K562 (cell line): Measurements from ENCODE around the gene CRYBA1. TPM values are rescaled to one million over a fixed set of nuclear protein-coding genes. Genes with fewer than 3 reads are reported as not detected.
"Not testable (repeated sequence)": the region's sequence is repeated elsewhere in the genome, so short reads cannot be mapped to it uniquely, and the experiment has no call there.

Experiments
- ATAC-seq: fragments of 200-7000 bp; cut with Tn5 transposase; 3 replicates; pipeline ENCODE4 v1.9.1; 2020; ENCODE audit warnings: moderate library complexity
- BruUV-seq: library from RNA; stranded (reverse); fragments of 400-500 nt; replicated peaks from 2 replicates; lab custom pipeline; 2021; lab: Mats Ljungman, UMichigan
- CTCF ChIA-PET: fragments of 300-600 bp; formaldehyde crosslinking; extraction: SDS; loops from one replicate; lab custom pipeline; 2021; ENCODE audit warnings: low intra/inter-chr PET ratio; lab: Yijun Ruan, JAX
- POLR2A ChIA-PET: fragments of 300-600, 350-650 bp; sonication (Branson Sonifier 250); formaldehyde crosslinking; extraction: SDS; loops from one replicate; lab custom pipeline; 2021; ENCODE audit warnings: antibody characterized with exemption, inconsistent platforms; lab: Yijun Ruan, JAX
- DNase-seq, 4 experiments: peaks; one replicate each; pipeline versions ENCODE4 v3.0.0 to v3.0.0-alpha.2; 2011 to 2018; ENCODE audit warnings: low spot score in 3 of 4, mixed read lengths in 3 of 4; ENCODE audit errors: extremely low read depth in 1 of 4
- FAIRE-seq: peaks from 2 replicates; lab custom pipeline; 2011; peaks lifted over from hg19 to GRCh38; lab: Jason Lieb, UNC
- H2AFZ ChIP-seq: 2 replicates; pipeline ENCODE4 v1.6.0; 2011; ENCODE audit warnings: low read depth, low read length, control low read depth, inconsistent platforms
- H3K27ac ChIP-seq: fragments of 200-600 bp; 3 replicates; pipeline ENCODE4 v1.8.0; 2011; ENCODE audit warnings: low read depth, mild to moderate bottlenecking, control low read depth, inconsistent platforms, low read length, moderate library complexity, mixed read lengths; ENCODE audit errors: extremely low read depth
- H3K27me3 ChIP-seq, 2 experiments: fragments of 300-600 bp in 1 of 2; 2 replicates in 1 of 2; 3 replicates in 1 of 2; pipeline versions ENCODE4 v1.6.0 to v1.8.0; 2011; ENCODE audit warnings: inconsistent platforms in 2 of 2, low read length in 2 of 2, mild to moderate bottlenecking in 1 of 2, mixed read lengths in 1 of 2, moderate library complexity in 1 of 2; ENCODE audit not compliant: control insufficient read depth in 2 of 2, insufficient read depth in 2 of 2
- H3K36me3 ChIP-seq: fragments of 300-600 bp; 3 replicates; pipeline ENCODE4 v1.8.0; 2011; ENCODE audit warnings: mild to moderate bottlenecking, low read length, inconsistent platforms; ENCODE audit not compliant: control insufficient read depth, insufficient read depth
- H3K4me1 ChIP-seq, 2 experiments: fragments of 200-600 bp in 1 of 2; replicated peaks in 1 of 2; 2 replicates in 1 of 2; 3 replicates in 1 of 2; pipeline versions ENCODE4 v1.5.1 to v1.8.0; 2011; ENCODE audit warnings: inconsistent platforms in 2 of 2, low read length in 2 of 2, mild to moderate bottlenecking in 1 of 2, mixed read lengths in 1 of 2, moderate library complexity in 1 of 2; ENCODE audit not compliant: control insufficient read depth in 2 of 2, insufficient read depth in 2 of 2
- H3K4me2 ChIP-seq: 2 replicates; pipeline ENCODE4 v1.6.1; 2011; ENCODE audit warnings: low read length, control low read depth, inconsistent platforms, mixed read lengths; ENCODE audit not compliant: insufficient read depth
- H3K4me3 ChIP-seq: fragments of 200-600 bp; sonication (generic), shearing (Covaris generic); 2 replicates; pipeline ENCODE4 v1.5.1; 2016; ENCODE audit warnings: control low read depth, inconsistent platforms
- H3K79me2 ChIP-seq: fragments of 200-600 bp; 3 replicates; pipeline ENCODE4 v1.8.0; 2011; ENCODE audit warnings: low read length, inconsistent platforms; ENCODE audit not compliant: control insufficient read depth, insufficient read depth
- H3K9ac ChIP-seq, 2 experiments: 2 replicates each; pipeline versions ENCODE4 v1.6.0 to v1.6.1; 2011; ENCODE audit warnings: low read depth in 2 of 2, low read length in 2 of 2, control low read depth in 1 of 2, inconsistent platforms in 1 of 2, mild to moderate bottlenecking in 1 of 2, mixed read lengths in 1 of 2; ENCODE audit not compliant: insufficient read depth in 1 of 2
- H3K9me1 ChIP-seq: one replicate; pipeline ENCODE4 v1.6.0; 2011; ENCODE audit warnings: inconsistent platforms, mild to moderate bottlenecking, low read length, moderate library complexity; ENCODE audit not compliant: control insufficient read depth, insufficient read depth
- H3K9me3 ChIP-seq: replicated peaks from 2 replicates; pipeline ENCODE4 v1.5.1; 2011; ENCODE audit warnings: low read depth, low read length, inconsistent platforms; ENCODE audit not compliant: control insufficient read depth, insufficient read depth
- H4K20me1 ChIP-seq: replicated peaks from 2 replicates; pipeline ENCODE4 v1.6.1; 2011; ENCODE audit warnings: low read length, inconsistent platforms, mixed read lengths; ENCODE audit not compliant: control insufficient read depth, insufficient read depth
- ADNP ChIP-seq: fragments of 200-800 bp; sonication (Bioruptor generic); IDR thresholded peaks from 2 replicates; pipeline ENCODE4 v1.6.1; 2016; ENCODE audit warnings: missing genetic modification characterization, missing compliant biosample characterization
- EWSR1 ChIP-seq: fragments of 450-650 bp; IDR thresholded peaks from 2 replicates; pipeline ENCODE4 v1.6.1; 2018; ENCODE audit warnings: borderline replicate concordance, mild to moderate bottlenecking, low read depth, moderate library complexity; ENCODE audit not compliant: partially characterized antibody
- KAT8 ChIP-seq: fragments of 450-650 bp; IDR thresholded peaks from 2 replicates; pipeline ENCODE4 v1.6.1; 2016; ENCODE audit warnings: low read depth, mild to moderate bottlenecking
- WGBS: fragments of 100-300 bp; shearing (Covaris generic); methylation state at CpG from one replicate; pipeline ENCODE4 v1.1.6; 2016; ENCODE audit warnings: low coverage, mixed read lengths; ENCODE audit not compliant: insufficient coverage; ENCODE audit errors: missing lambda C conversion rate; 5-methylcytosine and 5-hydroxymethylcytosine counted together
- in situ Hi-C: fragments of 300-500 bp; cut with MboI; formaldehyde crosslinking; loops from 4 replicates; pipeline ENCODE4 v1.15.0; 2018; ENCODE audit warnings: inconsistent platforms, mixed read lengths
- intact Hi-C: fragments of 100-400 bp; cut with micrococcal nuclease; formaldehyde crosslinking; loops from 2 replicates; pipeline ENCODE4 v1.14.2; 2022
- polyA plus RNA-seq, 8 experiments: library from polyadenylated mRNA; depleted of rRNA in 4 of 8; stranded (reverse) in 5 of 8; unstranded in 3 of 8; fragments of >200 nt; fragmentation: Nextera tagmentation in 2 of 8; fragmentation: Illumina TruSeq in 1 of 8; extraction: Ambion mirVana in 2 of 8; extraction: Trizol in 1 of 8; gene quantifications; 2 replicates each; pipeline versions ENCODE4 v1.2.1 to v1.2.3, GENCODE V29; 2011 to 2014; ENCODE audit warnings: inconsistent platforms in 1 of 8, missing spikeins in 1 of 8
- total RNA-seq, 7 experiments: library from RNA; depleted of rRNA in 6 of 7; stranded (reverse); fragments of >200 nt in 6 of 7; fragmentation: Illumina TruSeq in 2 of 7; extraction: Trizol in 2 of 7; gene quantifications; 2 replicates each; pipeline versions ENCODE4 v1.2.1 to v1.2.3, GENCODE V29; 2011 to 2021; ENCODE audit warnings: low replicate concordance in 1 of 7
- TF ChIP-seq, protein P1 (sequence below): fragments of 250-450 bp; sonication (Bioruptor Pico); IDR thresholded peaks from 2 replicates; pipeline ENCODE4 v1.8.0; 2022; ENCODE audit warnings: inconsistent platforms
- TF ChIP-seq, protein P2 (sequence below), 2 experiments: fragments of 450-650 bp in 1 of 2; sonication (generic) in 1 of 2; formaldehyde crosslinking in 1 of 2; IDR thresholded peaks in 1 of 2; conservative IDR thresholded peaks in 1 of 2; 2 replicates each; pipeline versions ENCODE4 v1.6.1 to v1.8.1; 2016 to 2023; ENCODE audit warnings: mild to moderate bottlenecking in 2 of 2, moderate library complexity in 2 of 2, inconsistent platforms in 1 of 2, missing genetic modification reagents in 1 of 2

The CRYBA1 gene
- total and polyA plus RNA-seq, 9 of the 15 experiments (the other 6 are each of a cell fraction or from before 2014, with no cell fraction given): not detected

DNA sequence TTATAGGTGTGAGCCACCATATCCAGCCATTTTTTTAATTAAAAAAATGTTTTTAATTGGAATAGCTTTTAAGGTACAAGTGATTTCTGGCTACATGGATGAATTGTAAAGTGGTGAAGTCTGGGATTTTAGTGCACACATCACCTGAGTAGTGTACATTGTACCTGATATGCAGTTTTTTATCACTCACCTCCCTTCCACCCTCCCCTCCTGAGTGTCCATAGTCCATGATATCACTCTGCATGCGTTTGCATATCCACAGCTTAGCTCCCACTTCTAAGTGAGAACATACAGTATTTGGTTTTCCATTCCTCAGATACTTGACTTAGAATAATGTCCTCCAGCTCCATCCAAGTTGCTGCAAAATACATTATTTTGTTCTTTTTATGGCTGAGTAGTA, 13.4 kb upstream of the CRYBA1 start:
- CTCF ChIA-PET: no interaction called here
- DNase-seq: no peak
- H3K4me1 ChIP-seq: peaks cover 0 to 11% of the 10 kb centered on the region in 2 experiments; a peak in 3 of 5 replicates
- intact Hi-C loops: no loop called here
- H3K27me3 ChIP-seq: no peaks in the 10 kb centered on the region
- H3K36me3 ChIP-seq: no peaks in the 10 kb centered on the region
- H3K9me3 ChIP-seq: no peaks in the 10 kb centered on the region
- H3K9ac ChIP-seq: no peak overlapping the region
- TF ChIP-seq KAT8: no peak
- TF ChIP-seq ADNP (tag): no peak
- TF ChIP-seq, protein P1, sequence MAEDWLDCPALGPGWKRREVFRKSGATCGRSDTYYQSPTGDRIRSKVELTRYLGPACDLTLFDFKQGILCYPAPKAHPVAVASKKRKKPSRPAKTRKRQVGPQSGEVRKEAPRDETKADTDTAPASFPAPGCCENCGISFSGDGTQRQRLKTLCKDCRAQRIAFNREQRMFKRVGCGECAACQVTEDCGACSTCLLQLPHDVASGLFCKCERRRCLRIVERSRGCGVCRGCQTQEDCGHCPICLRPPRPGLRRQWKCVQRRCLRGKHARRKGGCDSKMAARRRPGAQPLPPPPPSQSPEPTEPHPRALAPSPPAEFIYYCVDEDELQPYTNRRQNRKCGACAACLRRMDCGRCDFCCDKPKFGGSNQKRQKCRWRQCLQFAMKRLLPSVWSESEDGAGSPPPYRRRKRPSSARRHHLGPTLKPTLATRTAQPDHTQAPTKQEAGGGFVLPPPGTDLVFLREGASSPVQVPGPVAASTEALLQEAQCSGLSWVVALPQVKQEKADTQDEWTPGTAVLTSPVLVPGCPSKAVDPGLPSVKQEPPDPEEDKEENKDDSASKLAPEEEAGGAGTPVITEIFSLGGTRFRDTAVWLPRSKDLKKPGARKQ (CRISPR knock-in tag): no peak
- no peak for TF ChIP-seq EWSR1
- TF ChIP-seq, protein P2, sequence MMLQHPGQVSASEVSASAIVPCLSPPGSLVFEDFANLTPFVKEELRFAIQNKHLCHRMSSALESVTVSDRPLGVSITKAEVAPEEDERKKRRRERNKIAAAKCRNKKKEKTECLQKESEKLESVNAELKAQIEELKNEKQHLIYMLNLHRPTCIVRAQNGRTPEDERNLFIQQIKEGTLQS (IDR thresholded peaks at IDR 0.05): no peak
- TF ChIP-seq, protein P2 (CRISPR knock-in tag; conservative IDR thresholded peaks at IDR 0.05): no peak
- no peak overlapping the region for H3K4me2 ChIP-seq
- no peaks in the 10 kb centered on the region for H4K20me1 ChIP-seq
- H3K9me1 ChIP-seq: no peaks in the 10 kb centered on the region
- no peaks in the 10 kb centered on the region for H3K79me2 ChIP-seq
- FAIRE-seq: no peak
- in situ Hi-C loops: no loop called here
- POLR2A ChIA-PET: interaction anchor here (0.7 to 1.0 kb wide), 3 partner anchors 11 to 88 kb away, joined by 3 to 4 read pairs (median 3); no protein-coding TSS in a partner anchor
- no TSS peak for BruUV-seq
- H3K4me3 ChIP-seq: no peak overlapping the region
- 31% methylated on average over 1 of the region's 1 CpG for WGBS
- no peak for ATAC-seq
- no peak overlapping the region for H2AFZ ChIP-seq
- H3K27ac ChIP-seq: no peak overlapping the region

DNA sequence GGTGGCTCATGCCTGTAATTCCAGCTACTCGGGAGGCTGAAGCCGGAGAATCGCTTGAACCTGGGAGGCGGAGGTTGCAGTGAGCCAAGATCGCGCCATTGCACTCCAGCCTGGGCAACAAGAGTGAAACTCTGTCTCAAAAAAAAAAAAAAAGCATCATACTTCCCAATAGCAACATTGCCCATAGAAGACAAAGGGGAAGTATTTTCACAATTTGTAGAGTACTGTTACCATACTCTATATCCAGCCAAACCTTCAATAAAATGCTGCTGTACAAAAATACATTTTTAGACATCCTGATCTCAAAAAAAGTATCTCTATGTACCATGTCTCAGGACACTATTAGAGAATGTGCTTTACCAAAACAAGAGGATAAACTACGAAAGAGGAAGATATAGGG, 11.7 kb upstream of the CRYBA1 start:
- H3K79me2 ChIP-seq, H3K9ac ChIP-seq, ATAC-seq, in situ Hi-C loops, H2AFZ ChIP-seq, H3K36me3 ChIP-seq, H3K27ac ChIP-seq, H3K4me3 ChIP-seq, H4K20me1 ChIP-seq, H3K9me1 ChIP-seq, intact Hi-C loops, CTCF ChIA-PET, H3K4me2 ChIP-seq, BruUV-seq, DNase-seq, H3K27me3 ChIP-seq, FAIRE-seq, H3K9me3 ChIP-seq: not testable (repeated sequence)
- POLR2A ChIA-PET: interaction anchor here (0.9 to 1.3 kb wide), 2 partner anchors 10 to 15 kb away, joined by 3 to 5 read pairs; no protein-coding TSS in a partner anchor
- peaks cover 0 to 13% of the 10 kb centered on the region in 2 experiments; a peak in 3 of 5 replicates for H3K4me1 ChIP-seq
- WGBS: 57% methylated on average over 2 of the region's 7 CpGs
